Measurements from ENCODE around the gene C6orf118.

C6orf118 gene

GRCh38 chr6:165308926-165309731 lies at the start of gene C6orf118:
TSS of gene C6orf118 (minus strand) at chr6:165309605. CDS start at chr6:165309586, 19 bp downstream.
- H3K4me3 ChIP-seq (ENCODE audit: low read depth, low read length), result peak within 1 kb of the TSS; percentile 48

- H3K4me3 ChIP-seq (ENCODE audit: low read depth, low read length), result no peak overlapping the region
Measured at GRCh38 chr6:165345700-165346099, 36.3 kb upstream of the C6orf118 start.

DNA sequence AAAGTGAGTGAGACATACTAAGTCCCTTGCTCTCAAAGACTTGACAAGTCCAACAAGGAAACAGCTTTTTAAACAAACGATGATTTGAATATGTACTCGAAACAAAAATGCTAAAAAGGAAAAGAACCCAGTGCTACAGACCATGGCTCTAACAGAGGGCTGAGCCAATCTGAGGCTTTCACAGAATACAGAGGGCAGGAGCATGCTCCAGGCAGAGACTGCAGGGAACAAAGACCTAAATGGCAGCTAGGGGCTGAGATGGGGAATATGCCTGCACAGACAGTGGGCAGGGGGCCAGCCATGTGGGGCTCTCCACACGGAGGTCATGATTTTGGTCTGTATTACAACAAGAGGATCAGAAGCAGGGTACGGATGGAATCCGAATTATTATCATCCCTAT lies 31.1 kb upstream of the C6orf118 start:
- no peak overlapping the region for H3K4me3 ChIP-seq (ENCODE audit: low read depth, low read length)

GRCh38 chr6:165325609-165326008 lies 16.2 kb upstream of the C6orf118 start:
- no peak overlapping the region for H3K4me3 ChIP-seq (ENCODE audit: low read depth, low read length)

DNA sequence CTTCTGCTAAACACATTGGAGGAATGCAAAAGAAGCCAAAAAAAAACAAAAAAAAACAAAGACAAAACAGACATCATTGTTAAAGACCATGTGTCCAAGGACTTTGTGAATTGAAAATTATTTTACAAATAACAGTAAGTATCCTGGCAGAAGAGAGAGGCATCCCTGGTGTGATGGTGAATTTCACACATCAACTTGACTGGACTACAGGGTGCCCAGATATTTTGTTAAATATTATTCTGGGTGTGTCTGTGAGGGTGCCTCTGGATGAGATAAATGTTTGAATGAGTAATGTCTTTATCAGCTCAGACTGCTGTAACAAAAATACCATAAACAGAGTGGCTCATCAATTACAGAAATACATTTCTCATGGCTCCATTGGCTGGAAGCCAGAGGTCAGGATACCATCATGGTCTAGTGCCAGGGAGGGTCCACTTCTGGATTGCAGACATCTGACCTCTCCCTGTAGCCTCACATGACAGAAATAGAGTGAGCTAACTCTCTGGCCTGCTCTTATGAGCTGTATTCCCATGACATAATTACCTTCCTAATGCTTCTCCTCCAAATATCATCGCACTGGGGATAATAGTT lies 12.2 kb upstream of the C6orf118 start:
- no peak overlapping the region for H3K4me3 ChIP-seq (ENCODE audit: low read depth, low read length)

DNA sequence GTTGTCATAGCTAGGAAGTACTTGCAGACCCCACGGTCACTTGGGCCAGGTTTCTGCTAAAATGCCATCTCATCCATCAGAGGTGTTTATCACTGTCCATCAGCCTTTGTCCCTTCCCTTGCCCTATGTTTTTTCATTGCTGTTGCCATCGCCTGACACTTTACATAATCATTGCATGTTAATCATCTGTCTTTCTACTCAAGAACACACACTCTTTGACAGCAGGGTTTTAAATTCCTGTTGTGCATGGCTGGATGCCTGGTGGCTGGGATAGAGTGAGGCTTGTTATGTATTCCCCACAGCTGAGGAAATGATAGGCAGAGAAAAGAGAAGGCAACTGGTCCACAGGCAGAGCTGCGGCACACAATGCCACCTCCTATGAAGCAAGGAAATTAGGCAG lies 11.7 kb upstream of the C6orf118 start:
- no peak overlapping the region for H3K4me3 ChIP-seq (ENCODE audit: low read depth, low read length)

GRCh38 chr6:165317723-165318122 lies 8.3 kb upstream of the C6orf118 start:
- no peak overlapping the region for H3K4me3 ChIP-seq (ENCODE audit: low read depth, low read length)

GRCh38 chr6:165306955-165307354 lies 2.5 kb downstream of the C6orf118 start:
- H3K4me3 ChIP-seq (ENCODE audit: low read depth, low read length), result no peak overlapping the region

DNA sequence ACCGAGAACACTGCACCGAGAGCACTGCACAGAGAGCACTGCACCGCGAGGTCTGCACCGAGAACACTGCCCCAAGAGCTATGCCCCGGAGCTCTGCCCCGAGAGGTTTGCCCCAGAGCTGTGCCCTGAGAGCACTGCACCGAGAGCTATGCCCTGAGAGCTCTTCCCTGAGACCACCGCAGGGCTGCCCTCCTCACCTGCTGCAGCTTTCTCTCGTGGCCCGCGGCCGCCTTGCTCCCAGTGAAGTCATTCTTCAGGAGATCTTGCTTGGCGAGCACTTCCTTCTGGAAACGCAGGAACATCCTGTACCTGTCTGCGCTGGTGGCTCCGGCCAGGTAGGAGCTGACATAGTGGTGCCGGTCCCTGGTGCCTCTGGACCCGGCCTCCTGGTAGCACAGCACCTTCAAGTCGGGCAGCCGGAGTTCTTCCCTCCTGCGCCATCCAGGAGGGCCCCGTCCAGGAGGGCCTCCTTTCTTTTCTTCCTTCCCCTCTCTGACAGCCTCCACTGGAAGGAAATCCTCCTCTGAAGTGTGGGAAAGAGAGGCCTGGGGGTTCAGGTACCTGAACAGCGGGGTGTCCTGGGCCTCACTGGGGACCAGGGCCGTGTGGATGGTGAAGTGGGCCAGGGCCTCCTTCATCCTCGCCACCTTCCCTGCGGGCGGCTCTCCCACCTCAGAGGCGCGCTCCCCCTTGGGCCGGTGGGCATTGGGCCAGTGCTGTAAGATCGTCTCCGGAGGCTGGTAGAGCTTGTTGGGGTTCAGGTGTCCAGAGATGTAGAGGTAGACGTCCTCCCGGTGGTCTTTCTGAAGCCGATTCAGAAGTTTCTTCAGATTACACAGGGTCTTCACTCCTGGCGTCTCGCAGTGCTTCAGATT lies 7.8 kb downstream of the C6orf118 start:
- H3K4me3 ChIP-seq (ENCODE audit: low read depth, low read length), result no peak overlapping the region

- H3K4me3 ChIP-seq (ENCODE audit: low read depth, low read length), result no peak overlapping the region
Measured at GRCh38 chr6:165300422-165300936, 8.9 kb downstream of the C6orf118 start.

DNA sequence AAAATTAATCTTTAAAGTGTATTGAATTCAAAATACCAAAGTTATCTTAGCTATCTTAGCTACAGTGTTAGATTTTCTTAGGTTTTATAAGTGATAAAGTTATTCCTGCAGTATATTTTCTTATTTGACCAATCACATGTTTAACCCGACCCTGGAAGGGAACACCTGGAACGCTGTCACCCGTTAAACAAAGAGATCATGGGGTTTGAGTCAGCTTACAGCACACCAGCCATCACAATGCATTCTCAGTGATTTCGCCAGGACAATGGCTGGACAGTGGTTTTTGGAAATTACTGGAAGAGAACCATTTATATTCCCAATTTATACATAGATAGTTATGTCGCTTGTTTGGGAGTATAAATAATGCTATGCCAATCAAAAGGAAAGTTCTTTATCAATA lies 10.5 kb downstream of the C6orf118 start:
- no peak overlapping the region for H3K4me3 ChIP-seq (ENCODE audit: low read depth, low read length)

DNA sequence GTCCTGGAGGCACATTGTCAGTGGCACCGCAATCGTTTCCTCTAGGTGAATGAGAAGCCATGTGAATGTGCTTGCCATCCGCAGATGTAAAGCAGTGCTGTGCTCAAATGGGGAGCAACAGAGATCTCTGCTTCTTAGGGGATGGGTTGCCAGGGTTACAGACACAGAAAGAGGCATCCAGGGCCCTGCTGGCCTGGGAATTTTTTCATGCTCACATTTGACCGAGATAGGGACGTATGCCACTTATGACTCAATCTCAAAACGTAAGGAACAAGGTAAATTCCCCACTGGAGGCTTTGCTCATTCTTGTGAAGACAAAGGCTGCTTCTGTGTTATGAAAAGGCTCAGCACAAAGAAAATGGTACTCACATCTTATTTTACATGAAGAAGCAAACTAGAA lies 11.0 kb downstream of the C6orf118 start:
- no peak overlapping the region for H3K4me3 ChIP-seq (ENCODE audit: low read depth, low read length)

- no peak overlapping the region for H3K4me3 ChIP-seq (ENCODE audit: low read depth, low read length)
Measured at GRCh38 chr6:165292657-165293056, 16.7 kb downstream of the C6orf118 start.

DNA sequence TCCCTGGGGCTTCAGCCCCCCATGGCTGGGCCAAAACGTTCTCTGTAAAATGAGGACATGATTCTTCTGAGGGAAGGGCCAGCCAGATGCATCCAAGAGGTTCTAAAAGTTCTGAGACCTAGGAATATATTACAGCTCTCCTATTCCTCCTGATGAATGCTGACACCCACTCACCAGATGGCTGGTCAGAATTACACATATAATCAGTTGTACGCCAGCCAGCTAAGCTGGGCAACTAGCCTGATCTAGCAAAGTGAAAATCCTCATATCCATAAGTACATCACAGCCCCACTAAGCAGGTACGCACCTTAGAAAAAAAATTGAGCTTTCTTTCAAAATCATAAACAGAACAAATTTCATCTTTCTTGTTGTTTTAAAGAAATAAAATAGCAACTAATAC lies 34.8 kb downstream of the C6orf118 start:
- H3K4me3 ChIP-seq (ENCODE audit: low read depth, low read length), result no peak overlapping the region

DNA sequence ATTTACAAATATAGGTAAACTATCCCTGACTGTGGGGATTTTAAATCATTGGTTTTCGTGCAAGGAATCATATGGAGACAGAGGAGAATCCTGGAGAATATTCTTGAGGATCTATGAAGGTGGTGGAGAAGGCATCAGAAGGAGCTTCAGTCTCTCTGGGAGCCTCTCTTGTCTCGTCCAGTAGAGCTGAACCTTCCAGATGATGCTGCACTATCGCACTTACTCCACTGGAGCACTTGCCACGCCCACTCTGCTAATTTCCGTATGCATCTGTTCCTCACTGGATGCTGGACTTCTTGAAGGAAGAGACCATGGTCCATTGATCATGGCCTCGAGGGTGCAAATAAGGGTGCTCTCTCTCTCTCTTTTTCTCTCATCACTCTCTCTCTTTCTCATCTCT lies 36.8 kb downstream of the C6orf118 start:
- H3K4me3 ChIP-seq (ENCODE audit: low read depth, low read length), result no peak overlapping the region

GRCh38 chr6:165268987-165269386 lies 40.4 kb downstream of the C6orf118 start:
- H3K4me3 ChIP-seq (ENCODE audit: low read depth, low read length), result no peak overlapping the region

DNA sequence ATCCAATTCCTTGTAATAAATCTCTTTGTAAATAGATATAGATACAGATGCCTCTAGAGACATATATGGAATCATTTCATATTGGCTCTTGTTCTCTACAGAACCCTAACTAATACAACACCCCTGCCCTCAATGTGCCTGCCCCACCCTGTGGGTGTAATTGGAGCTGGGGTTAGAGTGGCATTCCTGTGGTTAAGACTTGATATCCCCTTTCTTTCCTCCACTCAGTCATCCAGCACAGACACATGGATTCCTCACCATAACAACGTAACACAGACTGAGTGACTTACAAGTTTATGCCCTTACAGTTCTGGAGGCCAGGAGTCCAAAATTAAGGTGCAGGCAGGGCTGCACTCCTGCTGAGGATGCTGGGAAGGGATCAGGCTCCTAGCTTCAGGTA lies 42.8 kb downstream of the C6orf118 start:
- H3K4me3 ChIP-seq (ENCODE audit: low read depth, low read length), result no peak overlapping the region

GRCh38 chr6:165266191-165266590 lies 43.2 kb downstream of the C6orf118 start:
- no peak overlapping the region for H3K4me3 ChIP-seq (ENCODE audit: low read depth, low read length)

DNA sequence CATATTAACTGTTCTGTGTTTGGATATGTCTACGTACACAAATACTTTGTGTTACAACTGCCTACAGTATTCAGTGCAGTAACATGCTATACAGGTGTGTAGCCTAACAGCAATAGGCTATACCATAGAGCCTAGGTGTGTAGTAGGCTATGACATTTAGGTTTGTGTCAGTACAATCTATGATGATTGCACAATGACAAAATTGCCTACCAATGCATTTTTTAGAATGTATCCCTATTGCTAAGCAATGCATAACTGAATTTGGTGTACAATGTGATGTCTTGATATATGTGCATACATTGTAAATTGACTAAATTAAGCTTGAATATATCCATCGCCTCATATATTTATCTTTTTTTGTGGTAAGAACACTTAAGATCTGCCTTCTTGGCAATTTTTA lies 48.9 kb downstream of the C6orf118 start:
- H3K4me3 ChIP-seq (ENCODE audit: low read depth, low read length), result no peak overlapping the region

DNA sequence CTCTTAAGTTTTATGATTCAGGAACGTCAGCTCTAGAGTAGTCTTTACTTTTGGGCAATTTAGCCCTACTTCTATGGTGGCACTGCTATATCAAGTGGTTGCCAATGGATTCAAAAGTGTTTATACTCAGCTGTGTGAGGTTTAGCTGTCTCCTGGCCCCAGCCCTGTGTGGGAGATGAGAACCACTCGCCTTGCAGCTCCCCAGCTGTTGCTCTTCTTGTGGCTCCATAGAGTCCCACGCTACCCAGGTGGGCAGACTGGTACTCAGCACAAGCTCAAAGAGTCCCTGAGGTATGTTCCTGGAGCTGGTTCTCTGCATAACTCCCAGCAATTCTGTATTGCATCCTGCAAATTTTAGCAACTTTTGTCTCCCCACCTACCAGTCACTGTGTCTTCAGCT lies 59.6 kb downstream of the C6orf118 start:
- no peak overlapping the region for H3K4me3 ChIP-seq (ENCODE audit: low read depth, low read length)

- H3K4me3 ChIP-seq (ENCODE audit: low read depth, low read length), result no peak overlapping the region
Measured at GRCh38 chr6:165245701-165246100, 63.7 kb downstream of the C6orf118 start.

All from iPS-11a (cell line).